Pulmonary artery endothelial cell (primary cell): Measurements from ENCODE around the gene ABHD4. TPM values are rescaled to one million over a fixed set of nuclear protein-coding genes. Genes with fewer than 3 reads are reported as not detected.

ENCODE experiments used
- total RNA-seq: library from RNA; depleted of rRNA; stranded (reverse); fragments of >200 nt; gene quantifications from 2 replicates; pipeline ENCODE4 v1.2.3, GENCODE V29; 2014

The ABHD4 gene
- total RNA-seq, 1 donor from 2014 or later = 6.7 TPM

Other genes with a start within 250 kb of the ABHD4 start
- 278 and 353 TPM in 2 replicates for gene DAD1, start 9.1 kb upstream of the ABHD4 start, total RNA-seq
- not detected in 2 replicates for gene OR6J1, start 46.1 kb downstream of the ABHD4 start, total RNA-seq
- 94.2 and 118 TPM in 2 replicates for gene OXA1L, start 168.4 kb downstream of the ABHD4 start, total RNA-seq
- gene SLC7A7, start 217.1 kb downstream of the ABHD4 start, total RNA-seq = 9.3 and 18.6 TPM in 2 replicates
- 55.0 and 71.7 TPM in 2 replicates for gene MRPL52, start 231.6 kb downstream of the ABHD4 start, total RNA-seq
- 237 and 295 TPM in 2 replicates for gene MMP14, start 238.3 kb downstream of the ABHD4 start, total RNA-seq